Lung microvascular endothelial cell (primary cell): ENCODE measurements around the gene MGAT5. TPM values are rescaled to one million over a fixed set of nuclear protein-coding genes. Genes with fewer than 3 reads are reported as not detected.

ENCODE experiments used
- DNase-seq, 2 donors: peaks; one replicate each; pipeline versions ENCODE4 v3.0.0 to v3.0.0-alpha.2; 2010; ENCODE audit warnings: low read depth in 2 of 2
- total RNA-seq: library from RNA; depleted of rRNA; stranded (reverse); fragments of >200 nt; gene quantifications from 2 replicates; pipeline ENCODE4 v1.2.1, GENCODE V29; 2014

Gene MGAT5
- total RNA-seq, 1 donor from 2014 or later: 158 TPM

GRCh38 chr2:134301099-134301927 lies 47.4 kb downstream of the MGAT5 start:
- peak; percentile 61 to 74 for DNase-seq

GRCh38 chr2:134301928-134302260 lies 48.0 kb downstream of the MGAT5 start:
- DNase-seq: no peak

GRCh38 chr2:134304394-134305108 lies 50.7 kb downstream of the MGAT5 start:
- DNase-seq: no peak

GRCh38 chr2:134305109-134305491 lies 51.2 kb downstream of the MGAT5 start:
- no peak for DNase-seq

GRCh38 chr2:134306521-134306920 lies 52.6 kb downstream of the MGAT5 start:
- no peak for DNase-seq

- DNase-seq: peak; percentile 84 to 91
Measured at GRCh38 chr2:134307334-134307733, 53.5 kb downstream of the MGAT5 start.

- no peak for DNase-seq
Measured at GRCh38 chr2:134308474-134309385, 54.9 kb downstream of the MGAT5 start.

- peak; percentile 77 to 91 for DNase-seq
Measured at GRCh38 chr2:134310107-134311079, 56.5 kb downstream of the MGAT5 start.

GRCh38 chr2:134312482-134312881 lies 58.6 kb downstream of the MGAT5 start:
- peak in 1 of 2 donors; percentile 20 for DNase-seq

- no peak for DNase-seq
Measured at GRCh38 chr2:134314202-134314601, 60.3 kb downstream of the MGAT5 start.

- peak in 1 of 2 donors; percentile 57 for DNase-seq
Measured at GRCh38 chr2:134314681-134315368, 61.0 kb downstream of the MGAT5 start.

- no peak for DNase-seq
Measured at GRCh38 chr2:134315471-134315870, 61.6 kb downstream of the MGAT5 start.

GRCh38 chr2:134319596-134320254 lies 65.9 kb downstream of the MGAT5 start:
- DNase-seq: no peak

GRCh38 chr2:134320930-134321329 lies 67.1 kb downstream of the MGAT5 start:
- DNase-seq: no peak

- DNase-seq: no peak
Measured at GRCh38 chr2:134323777-134324176, 69.9 kb downstream of the MGAT5 start.

- no peak for DNase-seq
Measured at GRCh38 chr2:134324430-134324829, 70.6 kb downstream of the MGAT5 start.

GRCh38 chr2:134324947-134325346 lies 71.1 kb downstream of the MGAT5 start:
- peak in 1 of 2 donors; percentile 73 for DNase-seq

- DNase-seq: no peak
Measured at GRCh38 chr2:134325696-134326095, 71.8 kb downstream of the MGAT5 start.

GRCh38 chr2:134327367-134327766 lies 73.5 kb downstream of the MGAT5 start:
- peak; percentile 8 to 30 for DNase-seq
